ENCODE measurements around the gene GIGYF2. TPM values are rescaled to one million over a fixed set of nuclear protein-coding genes. Genes with fewer than 3 reads are reported as not detected.

GIGYF2 gene
- total RNA-seq, 2 donors from 2014 or later: 61.2 to 62.7 TPM

DNA sequence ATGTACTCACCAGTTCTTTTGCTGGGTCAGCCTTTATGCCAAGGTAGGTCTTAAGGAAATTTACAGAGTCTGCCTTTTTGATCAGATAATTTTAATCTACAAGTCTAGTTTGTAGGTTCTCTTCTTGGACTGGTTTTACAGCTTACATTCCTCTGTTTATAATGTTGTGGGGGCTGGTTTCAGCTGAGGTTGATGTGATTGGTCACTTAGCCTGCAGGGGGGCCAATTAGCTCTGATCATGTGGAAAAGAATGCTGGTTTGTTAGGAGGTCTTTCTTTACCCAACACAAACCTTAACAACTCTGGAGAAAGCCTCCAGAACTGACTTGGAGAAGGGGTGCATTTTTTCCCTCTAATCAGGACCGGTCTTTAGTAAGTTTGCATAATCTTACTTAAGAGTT is 79.3 kb downstream of the GIGYF2 start, which contains the start of gene KCNJ13:
TSS of gene KCNJ13 (minus strand) at position 131 of the 400 bp plus-strand sequence. CDS start 5,203 bp downstream, outside the sequence.
- Mint-ChIP-seq H3K9me3 (no peaks in the 10 kb centered on the region), H3K27ac (no peak within 1 kb of the TSS), H3K27me3 (ENCODE audit: low read depth) (no peaks in the 10 kb centered on the region), H3K4me1 (ENCODE audit: low read depth) (peaks cover 17% of the 10 kb centered on the region), H3K36me3 (ENCODE audit: insufficient read depth in 2 of 2) (peaks cover 0 to 1% of the 10 kb centered on the region in 2 donors), H3K4me3 (no peak within 1 kb of the TSS)
- ATAC-seq (replicated peaks in 1 of 2): no peak
- DNase-seq: no peak

DNA sequence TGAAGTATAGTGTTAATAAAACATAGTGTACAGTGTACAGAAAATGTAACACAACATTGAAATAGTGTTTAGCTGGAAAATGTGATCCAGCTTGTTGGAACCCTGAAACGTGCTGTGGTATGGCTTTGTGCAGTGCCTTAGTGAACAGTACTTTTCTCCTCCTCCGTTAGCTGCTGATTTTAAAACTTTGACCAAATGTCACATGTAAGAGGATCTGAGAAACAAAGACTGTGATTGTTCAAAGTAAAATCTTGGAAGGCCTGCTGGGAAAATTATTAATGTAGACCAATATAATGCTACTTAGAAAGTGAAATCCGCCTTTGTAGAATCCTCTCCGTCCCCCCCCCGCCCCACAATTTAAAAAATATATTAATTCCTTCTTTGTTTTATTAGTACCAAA is 80.1 kb downstream of the GIGYF2 start:
- ATAC-seq (replicated peaks in 1 of 2) (no peak), DNase-seq (no peak)
- Mint-ChIP-seq H3K9me3 (no peaks in the 10 kb centered on the region), H3K27me3 (ENCODE audit: low read depth) (no peaks in the 10 kb centered on the region), H3K4me3 (no peak overlapping the region), H3K36me3 (ENCODE audit: insufficient read depth in 2 of 2) (peaks cover 0 to 1% of the 10 kb centered on the region in 2 donors), H3K27ac (no peak overlapping the region), H3K4me1 (ENCODE audit: low read depth) (peaks cover 19% of the 10 kb centered on the region)

DNA sequence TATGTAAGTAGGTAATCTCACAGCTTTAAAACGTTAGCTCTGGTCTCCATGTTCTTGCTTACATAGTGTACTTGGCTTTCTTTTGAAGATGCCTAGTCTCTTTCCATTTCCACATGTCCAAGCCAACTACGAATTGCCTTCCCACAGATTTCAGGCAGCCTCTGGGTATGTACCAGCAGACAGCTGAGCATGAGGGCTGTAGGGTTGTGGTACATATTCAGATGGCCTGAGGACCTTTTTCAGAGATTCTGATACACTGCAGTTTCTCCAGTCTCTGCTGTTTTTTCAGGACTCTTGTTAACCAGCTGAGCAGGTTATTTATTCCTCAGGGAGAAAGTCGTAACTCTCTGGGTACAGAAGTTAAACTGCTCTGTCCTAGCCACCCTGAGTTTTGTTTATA is 82.3 kb downstream of the GIGYF2 start:
- Mint-ChIP-seq H3K27me3 (ENCODE audit: low read depth) (no peaks in the 10 kb centered on the region), H3K36me3 (ENCODE audit: insufficient read depth in 2 of 2) (peaks cover 1 to 2% of the 10 kb centered on the region in 2 donors), H3K9me3 (no peaks in the 10 kb centered on the region), H3K27ac (no peak overlapping the region), H3K4me1 (ENCODE audit: low read depth) (peaks cover 8% of the 10 kb centered on the region), H3K4me3 (no peak overlapping the region)
- ATAC-seq (replicated peaks in 1 of 2): no peak
- no peak for DNase-seq

DNA sequence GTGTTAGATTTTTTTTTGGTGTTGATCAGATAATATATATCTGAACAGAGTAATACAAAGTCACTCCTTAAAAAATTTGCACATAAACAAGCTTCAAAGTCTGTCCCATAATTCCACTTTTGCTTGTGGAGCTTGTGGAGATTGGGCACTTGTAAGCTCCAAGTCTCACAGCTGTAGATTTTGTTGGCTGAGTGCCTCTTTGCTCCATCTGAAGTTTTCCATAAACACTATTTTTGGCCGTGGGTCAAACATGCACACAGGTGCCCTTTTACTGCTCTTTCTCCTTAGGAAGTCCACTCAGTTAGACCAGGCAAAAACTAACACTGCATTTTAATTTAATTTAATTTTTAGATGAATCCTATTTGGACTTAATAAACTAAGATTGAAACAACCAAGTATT is 82.8 kb downstream of the GIGYF2 start:
- H3K27ac Mint-ChIP-seq: no peak overlapping the region
- DNase-seq (no peak), ATAC-seq (replicated peaks in 1 of 2) (no peak)
- H3K4me3 Mint-ChIP-seq: no peak overlapping the region
- H3K36me3 Mint-ChIP-seq (ENCODE audit: insufficient read depth in 2 of 2): peaks cover 2 to 5% of the 10 kb centered on the region in 2 donors
- peaks cover 8% of the 10 kb centered on the region for H3K4me1 Mint-ChIP-seq (ENCODE audit: low read depth)
- no peaks in the 10 kb centered on the region for H3K27me3 Mint-ChIP-seq (ENCODE audit: low read depth)
- H3K9me3 Mint-ChIP-seq: no peaks in the 10 kb centered on the region

DNA sequence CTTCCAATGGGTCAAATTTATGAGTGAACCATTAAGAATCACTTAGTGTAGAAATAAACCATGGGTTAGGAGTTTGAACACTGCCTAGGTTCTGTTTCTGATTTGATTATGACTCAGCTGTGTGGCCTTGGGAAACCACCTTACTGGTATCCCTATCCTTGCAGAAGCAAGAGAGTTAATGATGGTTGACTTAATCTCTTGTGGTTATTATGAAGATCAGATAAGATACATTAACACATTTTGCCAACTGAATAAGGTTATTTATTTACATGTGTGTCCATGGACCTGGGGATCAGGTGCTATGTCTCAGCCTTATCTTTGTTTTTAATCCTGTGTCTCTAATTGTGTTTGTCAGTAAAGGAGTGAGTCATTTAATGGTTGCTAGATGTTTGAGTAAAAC is 84.6 kb downstream of the GIGYF2 start:
- no peaks in the 10 kb centered on the region for H3K27me3 Mint-ChIP-seq (ENCODE audit: low read depth)
- peaks cover 2 to 6% of the 10 kb centered on the region in 2 donors for H3K36me3 Mint-ChIP-seq (ENCODE audit: insufficient read depth in 2 of 2)
- H3K4me3 Mint-ChIP-seq: peak overlapping the region in 1 of 2 donors; percentile 33
- ATAC-seq (replicated peaks in 1 of 2) (peak; percentile 98 to 99), DNase-seq (peak; percentile 37 to 44)
- peaks cover 8% of the 10 kb centered on the region for H3K4me1 Mint-ChIP-seq (ENCODE audit: low read depth)
- H3K9me3 Mint-ChIP-seq: no peaks in the 10 kb centered on the region
- H3K27ac Mint-ChIP-seq: peak overlapping the region; percentile 43

DNA sequence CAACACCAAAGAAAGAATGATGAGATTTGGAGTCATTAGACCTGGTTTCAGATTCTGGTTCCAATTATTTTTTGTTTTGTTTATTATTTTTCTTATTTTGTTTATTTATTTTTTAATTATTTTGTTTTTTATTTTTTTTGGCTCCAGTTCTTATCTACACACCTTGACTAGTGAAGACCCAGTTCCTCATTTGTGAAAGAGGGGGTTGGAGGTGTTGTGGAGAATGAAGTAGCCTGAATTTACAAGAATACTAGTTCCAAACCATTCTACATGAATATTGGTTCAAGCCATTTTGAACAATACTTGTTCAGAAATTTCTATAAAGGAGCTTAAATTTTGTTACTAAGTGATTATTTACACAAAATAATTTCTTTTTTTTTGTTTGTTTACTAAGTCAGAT is 86.1 kb downstream of the GIGYF2 start:
- DNase-seq (no peak), ATAC-seq (replicated peaks in 1 of 2) (no peak)
- Mint-ChIP-seq H3K27ac (no peak overlapping the region), H3K4me3 (no peak overlapping the region), H3K27me3 (ENCODE audit: low read depth) (no peaks in the 10 kb centered on the region), H3K4me1 (ENCODE audit: low read depth) (peaks cover 8% of the 10 kb centered on the region), H3K36me3 (ENCODE audit: insufficient read depth in 2 of 2) (peaks cover 4 to 15% of the 10 kb centered on the region in 2 donors), H3K9me3 (no peaks in the 10 kb centered on the region)

DNA sequence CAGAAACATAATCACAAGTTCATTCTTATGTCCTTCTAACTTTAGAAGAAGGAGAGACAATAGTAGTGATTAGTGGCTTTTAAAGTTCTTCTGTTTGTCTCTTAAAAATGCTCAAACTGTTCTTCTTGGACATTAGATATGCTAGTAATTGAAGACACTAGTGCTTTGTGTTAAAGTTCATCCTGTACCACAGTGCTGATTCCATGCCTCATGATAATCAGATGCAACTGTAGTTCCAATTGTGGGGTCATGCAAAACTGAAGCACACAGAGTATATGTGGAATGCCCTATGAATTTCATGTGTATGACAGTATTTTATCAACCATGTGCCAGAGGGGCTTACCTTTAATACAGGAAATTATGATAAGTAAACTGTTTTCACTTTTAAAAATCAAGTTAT is 90.7 kb downstream of the GIGYF2 start:
- ATAC-seq (replicated peaks in 1 of 2) (no peak), DNase-seq (no peak)
- Mint-ChIP-seq H3K4me1 (ENCODE audit: low read depth) (no peaks in the 10 kb centered on the region), H3K27me3 (ENCODE audit: low read depth) (no peaks in the 10 kb centered on the region), H3K4me3 (no peak overlapping the region), H3K27ac (peak overlapping the region; percentile 19), H3K9me3 (no peaks in the 10 kb centered on the region), H3K36me3 (ENCODE audit: insufficient read depth in 2 of 2) (peaks cover 6 to 33% of the 10 kb centered on the region in 2 donors)

DNA sequence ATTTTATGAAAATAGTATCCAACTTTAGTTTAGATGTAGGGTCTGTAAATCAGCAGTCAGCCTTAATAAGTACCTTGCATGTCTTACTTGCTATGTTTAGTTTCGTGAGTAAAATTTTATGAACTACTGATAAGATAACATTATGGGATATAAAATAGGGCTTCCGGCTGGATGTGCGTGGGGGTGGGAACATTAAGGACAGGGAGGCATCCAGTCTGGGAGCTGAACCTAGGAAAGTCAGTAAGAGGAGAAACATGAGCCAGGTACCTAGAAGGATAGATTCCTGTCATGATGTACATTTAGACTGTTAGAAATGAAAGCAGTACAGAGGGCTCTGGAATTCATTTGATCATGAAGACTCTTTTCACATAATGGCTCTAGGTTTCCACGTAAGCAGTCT is 92.0 kb downstream of the GIGYF2 start:
- Mint-ChIP-seq H3K4me3 (no peak overlapping the region), H3K4me1 (ENCODE audit: low read depth) (no peaks in the 10 kb centered on the region), H3K9me3 (no peaks in the 10 kb centered on the region), H3K27ac (no peak overlapping the region), H3K27me3 (ENCODE audit: low read depth) (no peaks in the 10 kb centered on the region), H3K36me3 (ENCODE audit: insufficient read depth in 2 of 2) (peaks cover 4 to 31% of the 10 kb centered on the region in 2 donors)
- no peak for DNase-seq
- ATAC-seq (replicated peaks in 1 of 2): no peak

- no peak for DNase-seq
- Mint-ChIP-seq H3K27me3 (ENCODE audit: low read depth) (no peaks in the 10 kb centered on the region), H3K4me3 (no peak overlapping the region), H3K36me3 (ENCODE audit: insufficient read depth in 2 of 2) (peaks cover 4 to 38% of the 10 kb centered on the region in 2 donors), H3K4me1 (ENCODE audit: low read depth) (no peaks in the 10 kb centered on the region), H3K9me3 (no peaks in the 10 kb centered on the region), H3K27ac (no peak overlapping the region)
- ATAC-seq (replicated peaks in 1 of 2): no peak
Measured at GRCh38 chr2:232791518-232791917, 94.4 kb downstream of the GIGYF2 start.

- Mint-ChIP-seq H3K27me3 (ENCODE audit: low read depth) (no peaks in the 10 kb centered on the region), H3K4me1 (ENCODE audit: low read depth) (no peaks in the 10 kb centered on the region), H3K27ac (no peak overlapping the region), H3K9me3 (no peaks in the 10 kb centered on the region), H3K4me3 (no peak overlapping the region), H3K36me3 (ENCODE audit: insufficient read depth in 2 of 2) (peaks cover 3 to 31% of the 10 kb centered on the region in 2 donors)
- no peak for DNase-seq
- ATAC-seq (replicated peaks in 1 of 2): no peak
Measured at GRCh38 chr2:232793271-232793670, 96.1 kb downstream of the GIGYF2 start.

- H3K4me3 Mint-ChIP-seq: no peak overlapping the region
- H3K4me1 Mint-ChIP-seq (ENCODE audit: low read depth): no peaks in the 10 kb centered on the region
- ATAC-seq (replicated peaks in 1 of 2): no peak
- H3K9me3 Mint-ChIP-seq: no peaks in the 10 kb centered on the region
- peaks cover 7 to 33% of the 10 kb centered on the region in 2 donors for H3K36me3 Mint-ChIP-seq (ENCODE audit: insufficient read depth in 2 of 2)
- no peak for DNase-seq
- H3K27ac Mint-ChIP-seq: no peak overlapping the region
- no peaks in the 10 kb centered on the region for H3K27me3 Mint-ChIP-seq (ENCODE audit: low read depth)
Measured at GRCh38 chr2:232794981-232795380, 97.8 kb downstream of the GIGYF2 start.

GRCh38 chr2:232795920-232796319 is 98.8 kb downstream of the GIGYF2 start:
- Mint-ChIP-seq H3K9me3 (no peaks in the 10 kb centered on the region), H3K27ac (peak overlapping the region; percentile 13), H3K4me3 (no peak overlapping the region), H3K36me3 (ENCODE audit: insufficient read depth in 2 of 2) (peaks cover 7 to 30% of the 10 kb centered on the region in 2 donors), H3K4me1 (ENCODE audit: low read depth) (no peaks in the 10 kb centered on the region), H3K27me3 (ENCODE audit: low read depth) (no peaks in the 10 kb centered on the region)
- DNase-seq (no peak), ATAC-seq (replicated peaks in 1 of 2) (no peak)

DNA sequence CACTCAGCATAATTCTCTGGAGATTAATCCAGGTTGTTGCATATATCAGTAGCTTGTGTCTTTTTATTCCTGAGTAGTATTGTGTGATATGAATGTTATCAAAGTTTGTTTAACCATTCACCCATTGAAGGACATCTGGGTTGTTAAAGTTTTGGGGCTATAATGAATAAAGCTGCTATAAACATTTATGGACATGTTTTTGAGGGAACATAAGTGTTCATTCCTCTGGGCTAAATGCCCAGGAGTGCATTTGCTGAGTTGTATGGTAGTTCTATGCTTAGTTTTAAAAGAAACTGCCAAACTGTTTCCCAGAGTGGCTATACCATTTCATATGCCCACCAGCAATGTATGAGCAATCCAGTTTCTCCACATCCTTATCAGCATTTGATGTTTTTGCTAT is 101.1 kb downstream of the GIGYF2 start:
- ATAC-seq (replicated peaks in 1 of 2) (no peak), DNase-seq (no peak)
- H3K27me3 Mint-ChIP-seq (ENCODE audit: low read depth): no peaks in the 10 kb centered on the region
- no peaks in the 10 kb centered on the region for H3K4me1 Mint-ChIP-seq (ENCODE audit: low read depth)
- H3K4me3 Mint-ChIP-seq: no peak overlapping the region
- H3K9me3 Mint-ChIP-seq: no peaks in the 10 kb centered on the region
- peaks cover 7 to 40% of the 10 kb centered on the region in 2 donors for H3K36me3 Mint-ChIP-seq (ENCODE audit: insufficient read depth in 2 of 2)
- H3K27ac Mint-ChIP-seq: no peak overlapping the region

DNA sequence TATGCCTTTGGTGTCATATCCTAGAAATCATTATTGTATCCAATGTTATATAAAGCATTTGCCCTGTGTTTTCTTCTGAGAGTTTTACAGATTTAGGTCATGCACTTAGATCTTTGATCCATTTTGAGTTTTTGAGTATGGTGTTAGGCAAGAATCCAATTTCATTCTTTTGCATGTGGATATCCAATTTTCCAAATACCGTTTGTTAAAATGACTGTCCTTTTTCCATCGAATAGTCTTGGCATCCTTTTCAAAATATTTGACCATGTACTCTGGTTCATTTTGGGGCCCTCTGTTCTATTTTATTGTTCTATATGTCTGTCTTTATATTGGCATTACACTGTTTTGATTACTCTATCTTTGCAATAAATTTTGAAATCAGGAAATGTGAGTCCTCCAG is 103.0 kb downstream of the GIGYF2 start:
- no peaks in the 10 kb centered on the region for H3K4me1 Mint-ChIP-seq (ENCODE audit: low read depth)

More for the DNA sequence above, 103.0 kb downstream of the GIGYF2 start:
- Mint-ChIP-seq H3K9me3 (no peaks in the 10 kb centered on the region), H3K4me3 (no peak overlapping the region), H3K36me3 (ENCODE audit: insufficient read depth in 2 of 2) (peaks cover 10 to 45% of the 10 kb centered on the region in 2 donors), H3K27ac (no peak overlapping the region), H3K27me3 (ENCODE audit: low read depth) (no peaks in the 10 kb centered on the region)
- DNase-seq (no peak), ATAC-seq (replicated peaks in 1 of 2) (no peak)
